Kidney glomerular epithelial cell (primary cell): Measurements from ENCODE around the gene IFI30.

ENCODE experiments used
- DNase-seq: peaks from one replicate; lab custom pipeline; 2025; lab: John Stamatoyannopoulos, UW

The IFI30 gene

GRCh38 chr19:18225702-18226468 is 52.3 kb downstream of the IFI30 start, which contains the start of gene PDE4C:
TSS of gene PDE4C (minus strand) at chr19:18226438. CDS start at chr19:18226415, 23 bp downstream.
- no peak for DNase-seq

DNA sequence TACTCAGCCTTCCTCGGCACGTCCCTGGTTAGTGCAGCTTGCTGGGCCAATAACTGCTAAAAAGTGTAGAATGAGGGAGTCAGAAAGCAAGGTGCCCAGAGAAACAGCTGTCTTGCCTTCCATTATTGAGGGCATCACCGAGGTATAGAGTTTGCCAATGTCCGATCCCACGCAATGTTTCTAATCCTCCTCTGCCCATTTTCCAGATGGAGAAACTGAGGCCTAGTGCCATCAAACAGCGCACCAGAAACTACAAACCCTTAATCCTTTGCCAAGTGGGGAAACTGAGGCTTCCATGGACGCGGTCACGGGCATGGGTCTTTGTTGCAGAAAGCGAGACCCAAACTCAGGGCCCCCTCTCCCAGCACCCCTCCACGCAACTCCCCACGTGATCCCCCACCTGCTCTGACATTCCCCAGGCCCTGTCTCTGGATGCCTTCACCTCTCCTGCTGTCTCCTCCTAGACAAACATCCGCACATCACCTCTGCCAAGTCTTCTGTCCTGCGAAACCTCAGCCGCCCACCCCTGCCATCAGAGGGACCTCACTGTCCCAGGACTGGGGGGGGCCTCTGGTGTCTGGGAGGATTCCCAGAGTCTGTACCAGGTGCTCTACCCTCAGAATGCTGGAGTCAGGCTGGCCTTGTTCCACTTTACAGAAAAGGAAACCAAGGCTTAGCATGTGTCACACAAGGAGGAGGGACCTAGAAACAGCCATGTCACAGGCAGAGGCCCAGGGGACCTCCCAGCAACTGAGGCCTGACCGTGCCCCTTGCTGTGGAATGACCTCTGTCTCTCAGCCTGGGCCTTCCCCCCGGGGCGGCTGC is 53.6 kb downstream of the IFI30 start:
- no peak for DNase-seq
